Measurements from ENCODE around the gene PDC.

DNA sequence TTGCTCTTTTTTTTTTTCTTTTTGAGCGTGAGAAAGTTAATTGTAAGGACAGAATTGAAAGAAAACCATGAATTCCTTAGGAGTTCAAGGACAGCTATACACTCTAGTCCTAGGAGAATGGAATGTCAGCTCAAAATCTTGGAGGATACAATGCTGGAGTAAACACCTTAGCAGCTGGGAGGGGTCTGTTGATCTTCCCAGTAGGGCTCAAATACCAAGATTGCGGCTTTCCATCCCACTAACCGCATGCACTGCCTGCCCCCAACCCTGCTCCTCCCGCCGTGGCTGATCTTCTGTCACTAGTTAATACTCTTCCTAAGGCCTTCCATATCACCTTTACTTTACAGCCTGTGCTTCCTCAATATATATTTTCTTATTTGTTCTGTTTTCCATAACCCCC is 2.6 kb upstream of the PDC start:
- no peak for TF ChIP-seq TBL1XR1 (IDR thresholded peaks at IDR 0.05; ENCODE audit: low read depth, low read length)
- no peak for TF ChIP-seq RBBP5 (conservative IDR thresholded peaks at IDR 0.05)
- TF ChIP-seq TARDBP (IDR thresholded peaks at IDR 0.05; ENCODE audit: borderline replicate concordance) = no peak
- TF ChIP-seq, protein P1, sequence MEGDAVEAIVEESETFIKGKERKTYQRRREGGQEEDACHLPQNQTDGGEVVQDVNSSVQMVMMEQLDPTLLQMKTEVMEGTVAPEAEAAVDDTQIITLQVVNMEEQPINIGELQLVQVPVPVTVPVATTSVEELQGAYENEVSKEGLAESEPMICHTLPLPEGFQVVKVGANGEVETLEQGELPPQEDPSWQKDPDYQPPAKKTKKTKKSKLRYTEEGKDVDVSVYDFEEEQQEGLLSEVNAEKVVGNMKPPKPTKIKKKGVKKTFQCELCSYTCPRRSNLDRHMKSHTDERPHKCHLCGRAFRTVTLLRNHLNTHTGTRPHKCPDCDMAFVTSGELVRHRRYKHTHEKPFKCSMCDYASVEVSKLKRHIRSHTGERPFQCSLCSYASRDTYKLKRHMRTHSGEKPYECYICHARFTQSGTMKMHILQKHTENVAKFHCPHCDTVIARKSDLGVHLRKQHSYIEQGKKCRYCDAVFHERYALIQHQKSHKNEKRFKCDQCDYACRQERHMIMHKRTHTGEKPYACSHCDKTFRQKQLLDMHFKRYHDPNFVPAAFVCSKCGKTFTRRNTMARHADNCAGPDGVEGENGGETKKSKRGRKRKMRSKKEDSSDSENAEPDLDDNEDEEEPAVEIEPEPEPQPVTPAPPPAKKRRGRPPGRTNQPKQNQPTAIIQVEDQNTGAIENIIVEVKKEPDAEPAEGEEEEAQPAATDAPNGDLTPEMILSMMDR (IDR thresholded peaks at IDR 0.05 in 2 of 3, conservative IDR thresholded peaks at IDR 0.05 in 1 of 3; ENCODE audit: control insufficient read depth in 2 of 3, extremely low read depth in 1 of 3, insufficient read depth in 1 of 3, low read depth in 3 of 3, low read length in 3 of 3) = no peak
